Omental fat pad (tissue), 4 donors: ENCODE measurements around the gene ENTPD2. TPM values are rescaled to one million over a fixed set of nuclear protein-coding genes. Genes with fewer than 3 reads are reported as not detected.

Experiments
- ATAC-seq: fragments of 150-250 bp; one replicate; pipeline ENCODE4 v1.9.1; 2016; ENCODE audit warnings: mild to moderate bottlenecking, moderate library complexity; ENCODE audit not compliant: low FRiP score
- DNase-seq: peaks from one replicate; pipeline ENCODE4 v3.0.0-alpha.2; 2019; ENCODE audit warnings: low spot score
- total RNA-seq, 4 donors: library from RNA; depleted of rRNA; stranded (reverse); fragments of >200 nt; gene quantifications; one replicate each; pipeline ENCODE4 v1.1.0, GENCODE V29; 2016
- TF ChIP-seq, protein P1 (sequence below), 3 donors: fragments of 450-650 bp; IDR thresholded peaks; one replicate each; pipeline ENCODE4 v1.5.1; 2016 to 2017; ENCODE audit warnings: antibody characterized with exemption in 3 of 3, mild to moderate bottlenecking in 3 of 3, moderate library complexity in 2 of 3

The ENTPD2 gene
- total RNA-seq, 4 donors from 2014 or later, result 0.25 to 0.72 (median 0.28) TPM; not detected in 1

GRCh38 chr9:137095664-137096517, 42.0 kb upstream of the ENTPD2 start:
- TF ChIP-seq, protein P1, sequence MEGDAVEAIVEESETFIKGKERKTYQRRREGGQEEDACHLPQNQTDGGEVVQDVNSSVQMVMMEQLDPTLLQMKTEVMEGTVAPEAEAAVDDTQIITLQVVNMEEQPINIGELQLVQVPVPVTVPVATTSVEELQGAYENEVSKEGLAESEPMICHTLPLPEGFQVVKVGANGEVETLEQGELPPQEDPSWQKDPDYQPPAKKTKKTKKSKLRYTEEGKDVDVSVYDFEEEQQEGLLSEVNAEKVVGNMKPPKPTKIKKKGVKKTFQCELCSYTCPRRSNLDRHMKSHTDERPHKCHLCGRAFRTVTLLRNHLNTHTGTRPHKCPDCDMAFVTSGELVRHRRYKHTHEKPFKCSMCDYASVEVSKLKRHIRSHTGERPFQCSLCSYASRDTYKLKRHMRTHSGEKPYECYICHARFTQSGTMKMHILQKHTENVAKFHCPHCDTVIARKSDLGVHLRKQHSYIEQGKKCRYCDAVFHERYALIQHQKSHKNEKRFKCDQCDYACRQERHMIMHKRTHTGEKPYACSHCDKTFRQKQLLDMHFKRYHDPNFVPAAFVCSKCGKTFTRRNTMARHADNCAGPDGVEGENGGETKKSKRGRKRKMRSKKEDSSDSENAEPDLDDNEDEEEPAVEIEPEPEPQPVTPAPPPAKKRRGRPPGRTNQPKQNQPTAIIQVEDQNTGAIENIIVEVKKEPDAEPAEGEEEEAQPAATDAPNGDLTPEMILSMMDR (IDR thresholded peaks at IDR 0.05), result no peak
- DNase-seq, result no peak
- ATAC-seq, result no peak

GRCh38 chr9:137089232-137089947, 35.5 kb upstream of the ENTPD2 start:
- TF ChIP-seq, protein P1 (IDR thresholded peaks at IDR 0.05), result no peak
- DNase-seq, result no peak

GRCh38 chr9:137088121-137088520, 34.3 kb upstream of the ENTPD2 start:
- no peak for DNase-seq
- TF ChIP-seq, protein P1 (IDR thresholded peaks at IDR 0.05), result no peak
- ATAC-seq, result no peak

More at GRCh38 chr9:137089232-137089947, 35.5 kb upstream of the ENTPD2 start:
- no peak for ATAC-seq

DNA sequence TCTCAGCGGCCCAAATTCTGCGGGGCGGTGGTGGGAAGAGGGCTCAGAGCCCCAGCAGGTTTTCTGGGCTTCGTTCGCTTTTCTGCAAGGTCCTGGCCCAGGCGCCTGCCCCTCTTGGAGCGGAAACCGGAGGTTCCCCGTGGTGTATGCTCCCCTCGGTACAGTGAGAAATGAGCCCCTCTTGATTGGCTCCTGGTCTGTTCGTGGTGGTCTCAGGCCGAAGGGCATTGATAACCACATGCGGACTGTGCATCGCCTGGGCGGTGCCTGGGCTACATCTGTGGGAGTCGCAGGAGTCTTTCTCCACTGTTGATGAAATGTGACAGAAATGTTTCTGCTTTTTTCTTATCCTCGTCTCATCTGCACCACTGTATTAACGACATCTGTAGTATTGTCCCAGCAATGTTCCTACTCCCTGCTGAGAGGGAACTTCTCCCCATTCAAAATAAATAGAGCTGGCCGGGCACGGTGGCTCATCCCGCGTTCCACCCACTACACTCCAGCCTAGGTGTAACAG, 33.6 kb upstream of the ENTPD2 start:
- no peak for DNase-seq
- no peak for ATAC-seq
- TF ChIP-seq, protein P1 (IDR thresholded peaks at IDR 0.05), result no peak

GRCh38 chr9:137086531-137087408, 32.9 kb upstream of the ENTPD2 start, which contains the start of gene MAN1B1:
Gene MAN1B1 (plus strand): TSS chr9:137086985. CDS start chr9:137087000, 15 bp downstream.
- DNase-seq (peak; percentile 94), ATAC-seq (peak; percentile 93)
- TF ChIP-seq, protein P1 (IDR thresholded peaks at IDR 0.05), result no peak

- ATAC-seq (no peak), DNase-seq (no peak)
- TF ChIP-seq, protein P1 (IDR thresholded peaks at IDR 0.05), result no peak
Measured at GRCh38 chr9:137085920-137086530, 32.2 kb upstream of the ENTPD2 start.
